ENCODE data around the gene RALGPS2.

Gene RALGPS2

GRCh38 chr1:178926046-178926445 lies 201.0 kb downstream of the RALGPS2 start:
- DNase-seq, result no peak

GRCh38 chr1:178927003-178927402 lies 202.0 kb downstream of the RALGPS2 start:
- DNase-seq, result no peak

GRCh38 chr1:178928041-178928440 lies 203.0 kb downstream of the RALGPS2 start:
- DNase-seq, result no peak

- no peak for DNase-seq
Measured at GRCh38 chr1:178928976-178929375, 203.9 kb downstream of the RALGPS2 start.

- DNase-seq, result no peak
Measured at GRCh38 chr1:178931858-178932551, 207.0 kb downstream of the RALGPS2 start.

- DNase-seq, result no peak
Measured at GRCh38 chr1:178932552-178932906, 207.5 kb downstream of the RALGPS2 start.

GRCh38 chr1:178933105-178933561 lies 208.1 kb downstream of the RALGPS2 start:
- DNase-seq, result no peak

GRCh38 chr1:178933709-178934490 lies 208.9 kb downstream of the RALGPS2 start:
- DNase-seq, result no peak

- no peak for DNase-seq
Measured at GRCh38 chr1:178934546-178934945, 209.5 kb downstream of the RALGPS2 start.

- no peak for DNase-seq
Measured at GRCh38 chr1:178935610-178936009, 210.6 kb downstream of the RALGPS2 start.

GRCh38 chr1:178937695-178938094 lies 212.7 kb downstream of the RALGPS2 start:
- no peak for DNase-seq

GRCh38 chr1:178938101-178938958 lies 213.3 kb downstream of the RALGPS2 start:
- DNase-seq, result no peak

GRCh38 chr1:178938959-178939317 lies 213.9 kb downstream of the RALGPS2 start:
- no peak for DNase-seq

GRCh38 chr1:178939338-178940067 lies 214.5 kb downstream of the RALGPS2 start:
- no peak for DNase-seq

- no peak for DNase-seq
Measured at GRCh38 chr1:178940068-178940765, 215.2 kb downstream of the RALGPS2 start.

GRCh38 chr1:178941261-178941689 lies 216.2 kb downstream of the RALGPS2 start:
- no peak for DNase-seq

- DNase-seq, result no peak
Measured at GRCh38 chr1:178941849-178942248, 216.8 kb downstream of the RALGPS2 start.

- DNase-seq, result no peak
Measured at GRCh38 chr1:178942285-178943198, 217.5 kb downstream of the RALGPS2 start.

GRCh38 chr1:178944729-178945128 lies 219.7 kb downstream of the RALGPS2 start:
- no peak for DNase-seq

- no peak for DNase-seq
Measured at GRCh38 chr1:178945763-178946266, 220.8 kb downstream of the RALGPS2 start.

GRCh38 chr1:178946416-178946815 lies 221.4 kb downstream of the RALGPS2 start:
- no peak for DNase-seq

All from activated gamma-delta T cell (primary cell).